Ascending aorta (tissue), 2 donors: Measurements from ENCODE around the gene AUTS2. TPM values are rescaled to one million over a fixed set of nuclear protein-coding genes. Genes with fewer than 3 reads are reported as not detected.

ENCODE experiments used
- DNase-seq, 2 donors: peaks; one replicate each; pipeline ENCODE4 v3.0.0-alpha.2; 2019; ENCODE audit warnings: low spot score in 2 of 2
- H3K27ac ChIP-seq, 2 donors: fragments of 200-600 bp; sonication (generic); one replicate each; pipeline ENCODE4 v1.5.1; 2016 to 2017; ENCODE audit warnings: mild to moderate bottlenecking in 1 of 2
- H3K27me3 ChIP-seq: fragments of 200-600 bp; sonication (generic); one replicate; pipeline ENCODE4 v1.5.1; 2017
- H3K36me3 ChIP-seq, 2 donors: fragments of 200-600 bp; sonication (generic); one replicate each; pipeline ENCODE4 v1.5.1; 2016
- H3K4me1 ChIP-seq, 2 donors: fragments of 200-600 bp; sonication (generic); one replicate each; pipeline ENCODE4 v1.5.1; 2016 to 2017; ENCODE audit warnings: mild to moderate bottlenecking in 1 of 2
- H3K4me3 ChIP-seq, 2 donors: fragments of 200-600 bp; sonication (generic); one replicate each; pipeline ENCODE4 v1.5.1; 2016 to 2017; ENCODE audit warnings: mild to moderate bottlenecking in 1 of 2
- H3K9me3 ChIP-seq, 2 donors: fragments of 200-600 bp; sonication (generic); one replicate each; pipeline ENCODE4 v1.5.1; 2016
- CTCF ChIP-seq, 3 experiments: fragments of 200-600 bp in 2 of 3; fragments of 450-650 bp in 1 of 3; sonication (generic) in 2 of 3; IDR thresholded peaks; one replicate each; pipeline ENCODE4 v1.5.1; 2016 to 2019; ENCODE audit warnings: antibody characterized with exemption in 3 of 3, mild to moderate bottlenecking in 1 of 3, moderate library complexity in 1 of 3
- intact Hi-C: fragments of 100-400 bp; cut with DNase I; formaldehyde crosslinking; loops from one replicate; pipeline ENCODE4 v1.15.1; 2023
- total RNA-seq: library from RNA; depleted of rRNA; stranded (reverse); fragments of >200 nt; gene quantifications from one replicate; pipeline ENCODE4 v1.1.0, GENCODE V29; 2016

The AUTS2 gene
- total RNA-seq, 1 donor from 2014 or later: 90.4 TPM

- no peaks in the 10 kb centered on the region for H3K9me3 ChIP-seq
- H3K4me1 ChIP-seq: no peaks in the 10 kb centered on the region
- TF ChIP-seq CTCF (IDR thresholded peaks at IDR 0.05): no peak
- H3K27ac ChIP-seq: no peak overlapping the region
- intact Hi-C loops: no loop called here
- H3K4me3 ChIP-seq: no peak overlapping the region
- no peaks in the 10 kb centered on the region for H3K27me3 ChIP-seq
- no peaks in the 10 kb centered on the region for H3K36me3 ChIP-seq
- DNase-seq: no peak
Measured at GRCh38 chr7:70540641-70541040, 942.4 kb downstream of the AUTS2 start.

DNA sequence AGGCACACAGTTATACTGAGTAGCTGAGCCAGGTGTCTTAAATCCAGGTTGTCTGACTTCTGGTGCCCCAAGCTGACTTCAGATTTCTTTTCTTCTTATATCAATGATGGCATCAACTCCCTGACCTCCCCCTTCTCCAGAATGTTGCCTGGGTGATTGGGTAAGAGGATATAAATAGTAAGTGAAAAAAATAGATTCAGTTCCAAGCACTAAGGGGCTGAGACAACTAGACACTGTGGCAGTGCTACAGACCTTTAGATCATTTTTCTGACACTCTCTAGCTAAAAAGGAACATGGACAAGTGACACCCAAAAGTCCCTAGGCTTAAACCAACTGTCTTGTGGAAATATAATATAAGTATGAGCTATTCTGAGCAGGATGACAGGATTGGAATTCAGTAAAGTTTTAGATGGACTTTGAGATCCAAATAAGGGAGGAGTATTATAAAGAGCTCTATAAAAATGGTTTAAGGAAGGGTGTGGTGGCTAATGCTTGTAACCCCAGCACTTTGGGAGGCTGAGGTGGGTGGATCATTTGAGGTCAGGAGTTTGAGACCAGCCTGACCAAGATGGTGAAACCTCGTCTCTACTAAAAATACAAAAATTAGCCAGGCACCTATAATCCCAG, 944.6 kb downstream of the AUTS2 start:
- no peak overlapping the region for H3K27ac ChIP-seq
- no peak for DNase-seq
- H3K4me1 ChIP-seq: no peaks in the 10 kb centered on the region
- TF ChIP-seq CTCF (IDR thresholded peaks at IDR 0.05): no peak
- H3K36me3 ChIP-seq: no peaks in the 10 kb centered on the region
- intact Hi-C loops: no loop called here
- H3K9me3 ChIP-seq: peaks cover 0 to under 1% of the 10 kb centered on the region in 2 donors
- no peak overlapping the region for H3K4me3 ChIP-seq
- H3K27me3 ChIP-seq: no peaks in the 10 kb centered on the region

- H3K36me3 ChIP-seq: no peaks in the 10 kb centered on the region
- no peaks in the 10 kb centered on the region for H3K4me1 ChIP-seq
- H3K4me3 ChIP-seq: no peak overlapping the region
- no peak for TF ChIP-seq CTCF (IDR thresholded peaks at IDR 0.05)
- H3K27ac ChIP-seq: no peak overlapping the region
- H3K9me3 ChIP-seq: peaks cover 0 to 4% of the 10 kb centered on the region in 2 donors
- no peak for DNase-seq
- intact Hi-C loops: no loop called here
- H3K27me3 ChIP-seq: no peaks in the 10 kb centered on the region
Measured at GRCh38 chr7:70544016-70544415, 945.7 kb downstream of the AUTS2 start.

DNA sequence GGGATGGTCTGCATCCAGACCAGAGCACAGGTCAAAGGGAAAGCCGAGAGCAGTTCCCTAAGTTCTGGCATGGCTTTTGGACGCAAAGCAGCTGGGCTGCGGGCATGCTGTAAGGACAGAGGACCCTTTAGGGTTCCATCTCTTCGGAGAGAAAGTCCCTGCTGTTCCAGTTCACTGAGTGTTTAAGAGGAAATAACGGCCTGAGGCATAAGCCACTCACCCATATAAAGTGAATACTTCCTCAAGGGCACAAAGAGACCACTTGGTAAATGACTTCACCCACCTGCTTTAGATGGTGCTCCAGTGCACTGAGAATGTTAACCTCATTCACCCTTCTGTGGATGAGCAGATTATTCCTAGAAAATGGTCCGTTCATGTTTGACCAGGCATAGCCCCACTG, 946.9 kb downstream of the AUTS2 start:
- no peak for TF ChIP-seq CTCF (IDR thresholded peaks at IDR 0.05)
- H3K27ac ChIP-seq: no peak overlapping the region
- H3K27me3 ChIP-seq: no peaks in the 10 kb centered on the region
- no peaks in the 10 kb centered on the region for H3K36me3 ChIP-seq
- no peak for DNase-seq
- no peaks in the 10 kb centered on the region for H3K4me1 ChIP-seq
- H3K9me3 ChIP-seq: peaks cover 0 to 4% of the 10 kb centered on the region in 2 donors
- intact Hi-C loops: no loop called here
- no peak overlapping the region for H3K4me3 ChIP-seq

DNA sequence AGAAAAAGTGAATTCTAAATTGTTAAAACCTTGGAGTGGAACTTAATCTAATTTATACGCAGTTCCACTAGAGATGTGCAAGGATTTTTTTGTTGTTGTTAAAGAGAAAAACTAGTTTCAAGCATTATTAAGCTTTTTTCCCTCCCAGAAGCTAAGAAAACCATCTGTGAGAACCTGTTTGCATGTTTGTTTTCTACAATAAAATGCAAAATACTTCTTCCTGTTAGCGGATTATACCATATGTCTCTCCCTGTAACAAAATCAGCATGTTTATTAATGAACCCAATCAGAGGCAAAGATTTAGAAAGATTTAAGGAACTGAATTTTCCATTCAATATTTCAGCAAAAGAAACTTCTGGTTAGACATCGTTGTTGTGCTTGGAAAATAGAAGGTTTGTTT, 953.9 kb downstream of the AUTS2 start:
- no peaks in the 10 kb centered on the region for H3K36me3 ChIP-seq
- no peaks in the 10 kb centered on the region for H3K27me3 ChIP-seq
- intact Hi-C loops: no loop called here
- no peak overlapping the region for H3K4me3 ChIP-seq
- H3K4me1 ChIP-seq: no peaks in the 10 kb centered on the region
- no peak overlapping the region for H3K27ac ChIP-seq
- peaks cover 0 to 4% of the 10 kb centered on the region in 2 donors for H3K9me3 ChIP-seq
- DNase-seq: no peak
- TF ChIP-seq CTCF (IDR thresholded peaks at IDR 0.05): no peak

GRCh38 chr7:70553364-70553763, 955.1 kb downstream of the AUTS2 start:
- no peak for TF ChIP-seq CTCF (IDR thresholded peaks at IDR 0.05)
- H3K36me3 ChIP-seq: no peaks in the 10 kb centered on the region
- H3K27me3 ChIP-seq: no peaks in the 10 kb centered on the region
- intact Hi-C loops: no loop called here
- H3K4me3 ChIP-seq: no peak overlapping the region
- no peak overlapping the region for H3K27ac ChIP-seq
- DNase-seq: no peak
- H3K4me1 ChIP-seq: no peaks in the 10 kb centered on the region
- no peaks in the 10 kb centered on the region for H3K9me3 ChIP-seq
